HEK293 (cell line): Measurements from ENCODE around the gene PTPN4.

ENCODE experiments used
- AEBP2 ChIP-seq: fragments of 450-650 bp; formaldehyde crosslinking; IDR thresholded peaks from 2 replicates; pipeline ENCODE4 v1.5.1; 2016; ENCODE audit warnings: missing biosample characterization, missing genetic modification characterization, borderline replicate concordance
- OSR2 ChIP-seq: fragments of 450-650 bp; formaldehyde crosslinking; IDR thresholded peaks from 2 replicates; pipeline ENCODE4 v1.5.1; 2016; ENCODE audit warnings: missing biosample characterization, missing genetic modification characterization
- PRDM6 ChIP-seq: fragments of 450-650 bp; formaldehyde crosslinking; IDR thresholded peaks from 2 replicates; pipeline ENCODE4 v1.5.1; 2017; ENCODE audit warnings: missing biosample characterization, missing genetic modification characterization
- YY1 ChIP-seq: fragments of 450-650 bp; formaldehyde crosslinking; IDR thresholded peaks from 2 replicates; pipeline ENCODE4 v1.5.1; 2018; ENCODE audit warnings: missing biosample characterization, missing genetic modification characterization
- ZBTB48 ChIP-seq: fragments of 450-650 bp; formaldehyde crosslinking; IDR thresholded peaks from 2 replicates; pipeline ENCODE4 v1.5.1; 2016; ENCODE audit warnings: missing biosample characterization, missing genetic modification characterization
- ZFHX2 ChIP-seq: fragments of 450-650 bp; formaldehyde crosslinking; conservative IDR thresholded peaks from 2 replicates; pipeline ENCODE4 v1.5.1; 2016; ENCODE audit warnings: missing biosample characterization, missing genetic modification characterization
- ZNF10 ChIP-seq: fragments of 450-650 bp; formaldehyde crosslinking; IDR thresholded peaks from 2 replicates; pipeline ENCODE4 v1.5.1; 2017; ENCODE audit warnings: missing biosample characterization, missing genetic modification characterization
- ZNF202 ChIP-seq: fragments of 450-650 bp; formaldehyde crosslinking; IDR thresholded peaks from 2 replicates; pipeline ENCODE4 v1.5.1; 2016; ENCODE audit warnings: missing biosample characterization, missing genetic modification characterization, borderline replicate concordance
- ZNF239 ChIP-seq: fragments of 450-650 bp; formaldehyde crosslinking; IDR thresholded peaks from 2 replicates; pipeline ENCODE4 v1.5.1; 2016; ENCODE audit warnings: missing biosample characterization, missing genetic modification characterization
- ZNF292 ChIP-seq: fragments of 450-650 bp; formaldehyde crosslinking; IDR thresholded peaks from 2 replicates; pipeline ENCODE4 v1.5.1; 2016; ENCODE audit warnings: low read depth, missing biosample characterization, missing genetic modification characterization, borderline replicate concordance
- ZNF366 ChIP-seq: fragments of 450-650 bp; formaldehyde crosslinking; conservative IDR thresholded peaks from 2 replicates; pipeline ENCODE4 v1.5.1; 2016; ENCODE audit warnings: missing biosample characterization, missing genetic modification characterization
- ZNF398 ChIP-seq: fragments of 450-650 bp; formaldehyde crosslinking; IDR thresholded peaks from 2 replicates; pipeline ENCODE4 v1.5.1; 2017; ENCODE audit warnings: missing biosample characterization, missing genetic modification characterization
- ZNF404 ChIP-seq: fragments of 450-650 bp; formaldehyde crosslinking; IDR thresholded peaks from 2 replicates; pipeline ENCODE4 v1.5.1; 2017; ENCODE audit warnings: missing biosample characterization, missing genetic modification characterization
- ZNF449 ChIP-seq: fragments of 450-650 bp; formaldehyde crosslinking; IDR thresholded peaks from 2 replicates; pipeline ENCODE4 v1.5.1; 2017; ENCODE audit warnings: missing biosample characterization, mild to moderate bottlenecking, missing genetic modification characterization, moderate library complexity
- ZNF549 ChIP-seq: fragments of 450-650 bp; IDR thresholded peaks from 2 replicates; pipeline ENCODE4 v1.5.1; 2018; ENCODE audit warnings: missing biosample characterization, missing genetic modification characterization, mild to moderate bottlenecking, inconsistent platforms, moderate library complexity
- ZNF585B ChIP-seq: fragments of 450-650 bp; formaldehyde crosslinking; IDR thresholded peaks from 2 replicates; pipeline ENCODE4 v1.5.1; 2016; ENCODE audit warnings: missing biosample characterization, missing genetic modification characterization
- ZNF629 ChIP-seq: fragments of 450-650 bp; formaldehyde crosslinking; IDR thresholded peaks from 2 replicates; pipeline ENCODE4 v1.5.1; 2017; ENCODE audit warnings: missing biosample characterization, missing genetic modification characterization
- ZNF660 ChIP-seq: fragments of 450-650 bp; IDR thresholded peaks from 2 replicates; pipeline ENCODE4 v1.5.1; 2018; ENCODE audit warnings: missing biosample characterization, mild to moderate bottlenecking, missing genetic modification characterization
- ZNF664 ChIP-seq: fragments of 450-650 bp; formaldehyde crosslinking; IDR thresholded peaks from 2 replicates; pipeline ENCODE4 v1.5.1; 2016; ENCODE audit warnings: missing biosample characterization, missing genetic modification characterization
- ZNF677 ChIP-seq: fragments of 450-650 bp; IDR thresholded peaks from 2 replicates; pipeline ENCODE4 v1.5.0; 2018; ENCODE audit warnings: missing biosample characterization, mild to moderate bottlenecking, missing genetic modification characterization, moderate library complexity
- ZSCAN30 ChIP-seq: fragments of 450-650 bp; IDR thresholded peaks from 2 replicates; pipeline ENCODE4 v1.5.1; 2018; ENCODE audit warnings: missing biosample characterization, mild to moderate bottlenecking, missing genetic modification characterization, moderate library complexity
- TF ChIP-seq, protein P1 (sequence below): fragments of 450-650 bp; formaldehyde crosslinking; IDR thresholded peaks from 2 replicates; pipeline ENCODE4 v1.5.1; 2016; ENCODE audit warnings: missing biosample characterization, missing genetic modification characterization
- TF ChIP-seq, protein P2 (sequence below): fragments of 450-650 bp; formaldehyde crosslinking; IDR thresholded peaks from 2 replicates; pipeline ENCODE4 v1.5.1; 2016; ENCODE audit warnings: missing biosample characterization, missing genetic modification characterization

Gene PTPN4

DNA sequence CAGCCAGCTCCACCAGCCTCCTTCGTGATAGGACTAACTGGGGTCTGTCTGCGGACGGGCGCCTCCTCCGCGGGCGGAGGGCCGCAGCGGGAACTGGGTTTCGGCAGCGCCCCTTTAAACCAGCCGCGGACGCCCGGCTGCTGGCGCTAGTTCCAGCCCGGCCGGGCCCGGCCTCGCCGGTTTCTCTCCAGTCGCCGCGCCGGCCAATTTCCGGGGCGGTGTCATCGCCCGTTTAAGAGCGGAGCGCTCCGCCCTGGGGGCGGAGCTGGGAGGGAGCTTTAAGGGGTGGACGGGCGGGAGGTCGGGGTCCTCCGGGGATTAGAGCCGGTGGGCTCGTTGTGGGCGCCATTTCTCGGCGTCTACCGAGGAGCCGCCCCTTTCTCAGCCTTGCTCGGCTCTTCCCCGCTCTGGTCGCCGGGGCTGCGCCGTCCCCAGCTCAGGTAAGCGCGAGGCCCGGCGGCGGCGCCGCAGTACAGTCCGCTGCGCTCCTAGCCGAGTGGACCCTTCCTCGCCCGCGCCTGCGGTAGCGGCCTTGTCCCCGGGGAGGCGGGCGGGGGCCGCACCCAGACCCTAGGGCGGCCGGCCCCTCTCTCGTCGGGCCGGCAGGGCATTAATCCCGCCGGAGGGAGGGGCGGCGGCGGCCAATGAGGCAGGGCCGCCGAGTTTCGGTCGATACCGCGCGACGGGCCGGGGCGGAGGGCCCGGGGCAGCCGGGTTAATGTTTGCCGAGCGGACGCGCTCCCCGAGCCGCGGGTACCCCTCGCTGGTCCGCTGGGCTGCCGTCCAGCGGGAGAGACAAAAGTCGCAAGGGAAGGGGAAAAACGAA lies 253.3 kb downstream of the PTPN4 start, which contains the start of gene EPB41L5 (continued):
- TF ChIP-seq ZNF449 (peak; percentile 57; the same call in 1 of the 2 replicates), ZNF585B (tag by site-specific recombination) (no peak), ZNF10 (tag by site-specific recombination) (no peak), ZNF629 (tag by site-specific recombination) (no peak), ZNF549 (tag by site-specific recombination) (no peak), PRDM6 (tag by site-specific recombination) (no peak), ZBTB48 (tag by site-specific recombination) (peak; percentile 55; the same call in 1 of the 2 replicates), ZNF366 (tag by site-specific recombination) (no peak), AEBP2 (tag by site-specific recombination) (no peak), OSR2 (tag by site-specific recombination) (no peak), ZFHX2 (tag by site-specific recombination) (no peak), ZNF292 (tag by site-specific recombination) (no peak), ZNF239 (tag by site-specific recombination) (no peak), ZNF664 (tag by site-specific recombination) (no peak), YY1 (tag by site-specific recombination) (no peak), ZSCAN30 (tag by site-specific recombination) (peak; percentile 13; the same call in 1 of the 2 replicates), ZNF398 (tag by site-specific recombination) (no peak), ZNF660 (peak; percentile 85; the same call in 1 of the 2 replicates), ZNF202 (tag by site-specific recombination) (no peak), ZNF677 (tag by site-specific recombination) (no peak), ZNF404 (tag by site-specific recombination) (no peak)
- TF ChIP-seq, protein P1, sequence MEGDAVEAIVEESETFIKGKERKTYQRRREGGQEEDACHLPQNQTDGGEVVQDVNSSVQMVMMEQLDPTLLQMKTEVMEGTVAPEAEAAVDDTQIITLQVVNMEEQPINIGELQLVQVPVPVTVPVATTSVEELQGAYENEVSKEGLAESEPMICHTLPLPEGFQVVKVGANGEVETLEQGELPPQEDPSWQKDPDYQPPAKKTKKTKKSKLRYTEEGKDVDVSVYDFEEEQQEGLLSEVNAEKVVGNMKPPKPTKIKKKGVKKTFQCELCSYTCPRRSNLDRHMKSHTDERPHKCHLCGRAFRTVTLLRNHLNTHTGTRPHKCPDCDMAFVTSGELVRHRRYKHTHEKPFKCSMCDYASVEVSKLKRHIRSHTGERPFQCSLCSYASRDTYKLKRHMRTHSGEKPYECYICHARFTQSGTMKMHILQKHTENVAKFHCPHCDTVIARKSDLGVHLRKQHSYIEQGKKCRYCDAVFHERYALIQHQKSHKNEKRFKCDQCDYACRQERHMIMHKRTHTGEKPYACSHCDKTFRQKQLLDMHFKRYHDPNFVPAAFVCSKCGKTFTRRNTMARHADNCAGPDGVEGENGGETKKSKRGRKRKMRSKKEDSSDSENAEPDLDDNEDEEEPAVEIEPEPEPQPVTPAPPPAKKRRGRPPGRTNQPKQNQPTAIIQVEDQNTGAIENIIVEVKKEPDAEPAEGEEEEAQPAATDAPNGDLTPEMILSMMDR (tag by site-specific recombination): no peak; the same call in 1 of the 2 replicates
- TF ChIP-seq, protein P2, sequence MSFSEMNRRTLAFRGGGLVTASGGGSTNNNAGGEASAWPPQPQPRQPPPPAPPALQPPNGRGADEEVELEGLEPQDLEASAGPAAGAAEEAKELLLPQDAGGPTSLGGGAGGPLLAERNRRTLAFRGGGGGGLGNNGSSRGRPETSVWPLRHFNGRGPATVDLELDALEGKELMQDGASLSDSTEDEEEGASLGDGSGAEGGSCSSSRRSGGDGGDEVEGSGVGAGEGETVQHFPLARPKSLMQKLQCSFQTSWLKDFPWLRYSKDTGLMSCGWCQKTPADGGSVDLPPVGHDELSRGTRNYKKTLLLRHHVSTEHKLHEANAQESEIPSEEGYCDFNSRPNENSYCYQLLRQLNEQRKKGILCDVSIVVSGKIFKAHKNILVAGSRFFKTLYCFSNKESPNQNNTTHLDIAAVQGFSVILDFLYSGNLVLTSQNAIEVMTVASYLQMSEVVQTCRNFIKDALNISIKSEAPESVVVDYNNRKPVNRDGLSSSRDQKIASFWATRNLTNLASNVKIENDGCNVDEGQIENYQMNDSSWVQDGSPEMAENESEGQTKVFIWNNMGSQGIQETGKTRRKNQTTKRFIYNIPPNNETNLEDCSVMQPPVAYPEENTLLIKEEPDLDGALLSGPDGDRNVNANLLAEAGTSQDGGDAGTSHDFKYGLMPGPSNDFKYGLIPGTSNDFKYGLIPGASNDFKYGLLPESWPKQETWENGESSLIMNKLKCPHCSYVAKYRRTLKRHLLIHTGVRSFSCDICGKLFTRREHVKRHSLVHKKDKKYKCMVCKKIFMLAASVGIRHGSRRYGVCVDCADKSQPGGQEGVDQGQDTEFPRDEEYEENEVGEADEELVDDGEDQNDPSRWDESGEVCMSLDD (tag by site-specific recombination): no peak
